ENCODE data around the gene OR8B3.

The OR8B3 gene

GRCh38 chr11:124346311-124346955, 52.4 kb downstream of the OR8B3 start:
- DNase-seq: no peak

All from NCI-H1417 treated with DMSO at 0.1 percent for 48 hours (cell line).